Upper lobe of right lung (tissue), 1 donor: ENCODE results near the gene UCN. TPM values are rescaled to one million over a fixed set of nuclear protein-coding genes. Genes with fewer than 3 reads are reported as not detected.

Source experiments
- ATAC-seq: fragments of 200-7000 bp; cut with Tn5 transposase; one replicate; pipeline ENCODE4 v1.9.1; 2020; ENCODE audit warnings: mild to moderate bottlenecking, moderate library complexity
- DNase-seq: peaks from one replicate; pipeline ENCODE4 v3.0.0-alpha.2; 2020
- H3K27ac ChIP-seq: fragments of 200-600 bp; one replicate; pipeline ENCODE4 v1.8.0; 2022
- H3K27me3 ChIP-seq: fragments of 200-600 bp; one replicate; pipeline ENCODE4 v1.8.0; 2022; ENCODE audit warnings: mild to moderate bottlenecking
- H3K36me3 ChIP-seq: fragments of 200-600 bp; one replicate; pipeline ENCODE4 v1.8.0; 2022
- H3K4me1 ChIP-seq: fragments of 200-600 bp; one replicate; pipeline ENCODE4 v1.8.0; 2022
- H3K4me3 ChIP-seq: fragments of 200-600 bp; one replicate; pipeline ENCODE4 v1.8.0; 2022; ENCODE audit warnings: mild to moderate bottlenecking
- H3K9me3 ChIP-seq: fragments of 200-600 bp; one replicate; pipeline ENCODE4 v1.8.0; 2022
- intact Hi-C: fragments of 100-400 bp; cut with DNase I; formaldehyde crosslinking; loops from one replicate; pipeline ENCODE4 v1.11.0; 2022
- total RNA-seq: library from RNA; stranded (reverse); fragmentation: NEBNext Ultra II Directional; extraction: Animal tissue kit (Norgen Biotek cat#: 25700); gene quantifications from one replicate; pipeline ENCODE4 v1.2.1, GENCODE V29; 2021
- TF ChIP-seq, protein P1 (sequence below): fragments of 200-600 bp; IDR thresholded peaks from one replicate; pipeline ENCODE4 v1.8.0; 2022; ENCODE audit warnings: antibody characterized with exemption
- donor health status: DM: no; HTN: yes; CAD: no; lungs with severe emphysema.

UCN gene
- total RNA-seq, 1 donor from 2014 or later = 2.8 TPM

DNA sequence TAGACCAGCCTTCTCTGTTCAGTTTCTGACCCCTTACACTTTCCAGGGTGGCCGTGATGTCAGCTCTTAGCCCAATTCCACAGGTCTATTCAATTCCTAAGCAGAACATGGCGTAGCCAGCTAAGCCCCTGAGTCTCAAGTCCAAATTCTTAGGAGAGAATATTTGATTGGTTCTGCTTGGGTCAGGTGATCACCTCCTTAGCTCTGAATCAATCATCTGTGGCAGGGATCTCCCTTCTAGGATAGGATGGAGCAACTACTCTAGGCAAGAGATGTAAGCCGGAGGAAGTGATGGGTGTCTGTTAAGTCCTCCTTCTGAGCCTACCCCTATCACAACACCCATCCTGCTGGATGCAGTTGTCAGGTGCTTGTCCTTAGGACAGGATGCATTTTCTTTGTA, 11.1 kb downstream of the UCN start:
- H3K27me3 ChIP-seq = no peaks in the 10 kb centered on the region
- TF ChIP-seq, protein P1, sequence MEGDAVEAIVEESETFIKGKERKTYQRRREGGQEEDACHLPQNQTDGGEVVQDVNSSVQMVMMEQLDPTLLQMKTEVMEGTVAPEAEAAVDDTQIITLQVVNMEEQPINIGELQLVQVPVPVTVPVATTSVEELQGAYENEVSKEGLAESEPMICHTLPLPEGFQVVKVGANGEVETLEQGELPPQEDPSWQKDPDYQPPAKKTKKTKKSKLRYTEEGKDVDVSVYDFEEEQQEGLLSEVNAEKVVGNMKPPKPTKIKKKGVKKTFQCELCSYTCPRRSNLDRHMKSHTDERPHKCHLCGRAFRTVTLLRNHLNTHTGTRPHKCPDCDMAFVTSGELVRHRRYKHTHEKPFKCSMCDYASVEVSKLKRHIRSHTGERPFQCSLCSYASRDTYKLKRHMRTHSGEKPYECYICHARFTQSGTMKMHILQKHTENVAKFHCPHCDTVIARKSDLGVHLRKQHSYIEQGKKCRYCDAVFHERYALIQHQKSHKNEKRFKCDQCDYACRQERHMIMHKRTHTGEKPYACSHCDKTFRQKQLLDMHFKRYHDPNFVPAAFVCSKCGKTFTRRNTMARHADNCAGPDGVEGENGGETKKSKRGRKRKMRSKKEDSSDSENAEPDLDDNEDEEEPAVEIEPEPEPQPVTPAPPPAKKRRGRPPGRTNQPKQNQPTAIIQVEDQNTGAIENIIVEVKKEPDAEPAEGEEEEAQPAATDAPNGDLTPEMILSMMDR = no peak
- intact Hi-C loops = no loop called here
- ATAC-seq = no peak
- H3K9me3 ChIP-seq = no peaks in the 10 kb centered on the region
- H3K36me3 ChIP-seq = no peaks in the 10 kb centered on the region
- H3K4me1 ChIP-seq = no peaks in the 10 kb centered on the region
- no peak overlapping the region for H3K4me3 ChIP-seq
- H3K27ac ChIP-seq = no peak overlapping the region
- DNase-seq = no peak

GRCh38 chr2:27296481-27296880, 11.8 kb downstream of the UCN start:
- no peaks in the 10 kb centered on the region for H3K4me1 ChIP-seq
- no peaks in the 10 kb centered on the region for H3K27me3 ChIP-seq
- TF ChIP-seq, protein P1 = no peak
- no peak for DNase-seq
- peak; percentile 28 for ATAC-seq
- intact Hi-C loops = no loop called here
- H3K36me3 ChIP-seq = no peaks in the 10 kb centered on the region
- no peaks in the 10 kb centered on the region for H3K9me3 ChIP-seq
- no peak overlapping the region for H3K4me3 ChIP-seq
- no peak overlapping the region for H3K27ac ChIP-seq

DNA sequence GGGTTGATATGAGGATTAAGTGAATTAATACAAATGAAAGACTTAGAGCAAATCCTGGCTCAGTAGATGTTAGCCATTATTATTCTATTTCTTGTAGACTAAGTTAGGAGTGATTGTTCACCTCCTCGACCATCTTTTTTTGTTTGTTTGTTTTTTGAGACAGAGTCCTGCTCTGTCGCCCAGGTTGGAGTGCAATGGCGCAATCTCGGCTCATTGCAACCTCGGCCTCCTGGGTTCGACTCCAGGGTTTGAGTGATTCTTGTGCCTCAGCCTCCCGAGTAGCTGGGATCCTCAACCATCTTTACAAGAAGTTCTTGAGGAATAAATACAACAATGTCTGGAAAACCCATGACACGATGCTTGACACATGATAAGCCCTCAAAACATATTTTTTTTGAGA, 13.3 kb downstream of the UCN start:
- Histone ChIP-seq H3K36me3 (no peaks in the 10 kb centered on the region), H3K4me3 (no peak overlapping the region), H3K27me3 (no peaks in the 10 kb centered on the region), H3K27ac (no peak overlapping the region), H3K4me1 (no peaks in the 10 kb centered on the region), H3K9me3 (no peaks in the 10 kb centered on the region)
- intact Hi-C loops = no loop called here
- ATAC-seq = no peak
- TF ChIP-seq, protein P1 = no peak
- no peak for DNase-seq

DNA sequence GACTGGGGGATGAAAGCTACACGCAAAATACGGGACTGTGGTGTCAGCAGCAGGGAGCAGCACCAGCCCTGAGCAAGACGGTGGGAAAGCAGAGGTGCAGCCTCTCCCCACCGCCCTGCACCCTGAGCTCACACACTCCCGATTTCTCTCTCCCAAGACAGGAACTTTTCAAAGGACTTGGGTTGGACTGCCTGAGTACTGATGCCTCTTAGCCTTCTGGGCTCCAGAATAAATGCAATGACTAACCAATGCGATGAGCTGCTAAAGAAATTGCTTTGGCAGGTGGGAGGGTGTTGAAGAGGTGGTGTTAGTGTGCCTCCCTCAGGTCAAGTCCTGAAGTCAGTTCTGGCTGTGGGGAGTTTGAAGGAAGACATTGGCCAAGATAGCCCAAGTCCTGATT, 16.4 kb downstream of the UCN start:
- no peaks in the 10 kb centered on the region for H3K36me3 ChIP-seq
- DNase-seq (no peak), ATAC-seq (peak; percentile 39)
- H3K4me3 ChIP-seq = no peak overlapping the region
- H3K9me3 ChIP-seq = no peaks in the 10 kb centered on the region
- H3K27me3 ChIP-seq = no peaks in the 10 kb centered on the region
- TF ChIP-seq, protein P1 = no peak
- no peaks in the 10 kb centered on the region for H3K4me1 ChIP-seq
- intact Hi-C loops = no loop called here
- no peak overlapping the region for H3K27ac ChIP-seq

- ATAC-seq = no peak
- H3K9me3 ChIP-seq = no peaks in the 10 kb centered on the region
- no peak overlapping the region for H3K27ac ChIP-seq
- H3K27me3 ChIP-seq = no peaks in the 10 kb centered on the region
- H3K4me3 ChIP-seq = no peak overlapping the region
- TF ChIP-seq, protein P1 = no peak
- H3K36me3 ChIP-seq = no peaks in the 10 kb centered on the region
- no peak for DNase-seq
- H3K4me1 ChIP-seq = no peaks in the 10 kb centered on the region
- intact Hi-C loops = no loop called here
These were observed 17.7 kb downstream of the UCN start for GRCh38 chr2:27290549-27290948.

- no peak for DNase-seq
- Histone ChIP-seq H3K4me1 (no peaks in the 10 kb centered on the region), H3K27me3 (no peaks in the 10 kb centered on the region), H3K4me3 (no peak overlapping the region), H3K27ac (no peak overlapping the region), H3K9me3 (no peaks in the 10 kb centered on the region), H3K36me3 (no peaks in the 10 kb centered on the region)
- TF ChIP-seq, protein P1 = no peak
- intact Hi-C loops = no loop called here
- ATAC-seq = no peak
These were observed 19.6 kb downstream of the UCN start for GRCh38 chr2:27288610-27289009.
